Testis (tissue), 3 donors: ENCODE data around the gene LY6G6D. TPM values are rescaled to one million over a fixed set of nuclear protein-coding genes. Genes with fewer than 3 reads are reported as not detected.

Source experiments
- DNase-seq: peaks from one replicate; pipeline ENCODE4 v3.0.0-alpha.2; 2019
- H3K27ac ChIP-seq, 2 donors: fragments of 200-600 bp; sonication (generic); one replicate each; pipeline ENCODE4 v1.5.1; 2019
- H3K27me3 ChIP-seq: fragments of 200-600 bp; sonication (generic); one replicate; pipeline ENCODE4 v1.5.1; 2019
- H3K36me3 ChIP-seq: fragments of 200-600 bp; sonication (generic); one replicate; pipeline ENCODE4 v1.5.1; 2017; ENCODE audit warnings: low read depth; ENCODE audit errors: missing control alignments
- H3K4me1 ChIP-seq: fragments of 200-600 bp; sonication (generic); one replicate; pipeline ENCODE4 v1.5.1; 2019
- H3K4me3 ChIP-seq, 2 donors: fragments of 200-600 bp; sonication (generic); one replicate each; pipeline ENCODE4 v1.5.1; 2017 to 2019
- H3K9me3 ChIP-seq: fragments of 200-600 bp; sonication (generic); one replicate; pipeline ENCODE4 v1.5.1; 2017
- CTCF ChIP-seq, 3 experiments: fragments of 450-650 bp in 2 of 3; fragments of 200-600 bp in 1 of 3; sonication (generic) in 1 of 3; IDR thresholded peaks; one replicate each; pipeline ENCODE4 v1.5.1; 2016 to 2019; ENCODE audit warnings: antibody characterized with exemption in 3 of 3, mild to moderate bottlenecking in 2 of 3, moderate library complexity in 1 of 3
- POLR2A ChIP-seq: fragments of 450-650 bp; IDR thresholded peaks from one replicate; pipeline ENCODE4 v1.6.1; 2017; ENCODE audit warnings: antibody characterized with exemption, mild to moderate bottlenecking, moderate library complexity
- WGBS, 2 donors: methylation state at CpG; one replicate each; pipeline ENCODE4 v1.1.5; 2018; 5-methylcytosine and 5-hydroxymethylcytosine counted together
- intact Hi-C: fragments of 100-400 bp; cut with DNase I; formaldehyde crosslinking; loops from one replicate; pipeline ENCODE4 v1.15.1; 2023; ENCODE audit warnings: low total_unique reads
- polyA plus RNA-seq: library from polyadenylated mRNA; stranded (reverse); fragments of 350-450 nt; fragmentation: Illumina TruSeq; extraction: RNeasy Lipid Tissue Mini Kit (QIAGEN cat#74804); gene quantifications from one replicate; pipeline ENCODE4 v1.2.3, GENCODE V29; 2014; ENCODE audit warnings: low read depth, low replicate concordance; ENCODE audit not compliant: insufficient read depth
- total RNA-seq, 2 donors: library from RNA; depleted of rRNA; stranded (reverse); fragments of >200 nt; gene quantifications; one replicate each; pipeline ENCODE4 v1.2.3, GENCODE V29; 2016

The LY6G6D gene
- total and polyA plus RNA-seq, 3 donors from 2014 or later = not detected

GRCh38 chr6:31736021-31736767 is 21.0 kb downstream of the LY6G6D start, which contains the start of gene CLIC1:
CLIC1 (minus strand) TSS chr6:31736530; CDS start chr6:31736300, 230 bp downstream.
- Histone ChIP-seq H3K27ac (peak within 1 kb of the TSS; percentile 86 to 87), H3K27me3 (no peaks in the 10 kb centered on the region), H3K4me1 (peaks cover 26% of the 10 kb centered on the region), H3K36me3 (no peaks in the 10 kb centered on the region), H3K4me3 (peak within 1 kb of the TSS; percentile 47 to 71), H3K9me3 (no peaks in the 10 kb centered on the region)
- no peak for TF ChIP-seq CTCF (IDR thresholded peaks at IDR 0.05)
- TF ChIP-seq POLR2A = peak; percentile 91
- intact Hi-C loops = no loop called here
- 22 to 37% methylated on average over 22 to 24 of the region's 24 CpGs for WGBS, 2 donors
- DNase-seq = peak; percentile 87

GRCh38 chr6:31736768-31737314 is 21.7 kb downstream of the LY6G6D start:
- intact Hi-C loops = no loop called here
- Histone ChIP-seq H3K9me3 (no peaks in the 10 kb centered on the region), H3K27me3 (no peaks in the 10 kb centered on the region), H3K4me1 (peaks cover 26% of the 10 kb centered on the region), H3K27ac (peak overlapping the region; percentile 86 to 87), H3K36me3 (no peaks in the 10 kb centered on the region), H3K4me3 (peak overlapping the region; percentile 47 to 71)
- 47 to 64% methylated on average over 9 to 10 of the region's 10 CpGs for WGBS, 2 donors
- no peak for DNase-seq
- TF ChIP-seq CTCF (IDR thresholded peaks at IDR 0.05) (no peak), POLR2A (no peak)

- peak overlapping the region; percentile 86 to 87 for H3K27ac ChIP-seq
- H3K4me1 ChIP-seq = peaks cover 26% of the 10 kb centered on the region
- DNase-seq = no peak
- WGBS, 2 donors = 62 to 73% methylated on average over 7 of the region's 7 CpGs
- no peaks in the 10 kb centered on the region for H3K9me3 ChIP-seq
- no peak for TF ChIP-seq POLR2A
- no peak for TF ChIP-seq CTCF (IDR thresholded peaks at IDR 0.05)
- H3K27me3 ChIP-seq = no peaks in the 10 kb centered on the region
- intact Hi-C loops = no loop called here
- no peaks in the 10 kb centered on the region for H3K36me3 ChIP-seq
- no peak overlapping the region for H3K4me3 ChIP-seq
Observed at GRCh38 chr6:31737315-31737990, 22.3 kb downstream of the LY6G6D start.

- Histone ChIP-seq H3K27me3 (no peaks in the 10 kb centered on the region), H3K27ac (peak overlapping the region; percentile 75 to 86), H3K36me3 (no peaks in the 10 kb centered on the region), H3K4me1 (peaks cover 26% of the 10 kb centered on the region), H3K4me3 (no peak overlapping the region), H3K9me3 (no peaks in the 10 kb centered on the region)
- 31 to 35% methylated on average over 6 of the region's 6 CpGs for WGBS, 2 donors
- intact Hi-C loops = no loop called here
- TF ChIP-seq CTCF (IDR thresholded peaks at IDR 0.05) = no peak
- TF ChIP-seq POLR2A = no peak
- peak; percentile 75 for DNase-seq
Observed at GRCh38 chr6:31737991-31738979, 23.1 kb downstream of the LY6G6D start.
